Heart left ventricle (tissue), 13 donors: ENCODE results near the gene UTP14A.

Source experiments
- CTCF ChIP-seq, 12 donors: fragments of 200-600 bp; sonication (generic) in 4 of 12; IDR thresholded peaks; one replicate each; pipeline versions ENCODE4 v1.5.0 to v1.8.0; 2018 to 2022; ENCODE audit warnings: antibody characterized with exemption in 12 of 12, mild to moderate bottlenecking in 5 of 12
- POLR2A ChIP-seq, 2 donors: fragments of 450-650 bp; IDR thresholded peaks; one replicate each; pipeline ENCODE4 v1.6.1; 2017; ENCODE audit warnings: antibody characterized with exemption in 2 of 2, mild to moderate bottlenecking in 2 of 2, moderate library complexity in 2 of 2
- donor health status: ischemic (EF 13 %, LVEDD 7.1; RV severe dilation, severe dysfunction).
- donor health status: DM: no; HTN: yes; CAD: no.
- donor health status: DM: no; HTN: no; CAD: no.
- donor health status: ischemic (EF 25% LVEDD 6.9; RV normal size, moderate dysfunction).
- donor health status: ischemic (EF 25% LVEDD 5.7; RV mildly dilated, moderate dysfunction).
- donor health status: ischemic (EF 35%, LVEDD 5.7; RV mildly dilated, moderate dysfunction).
- donor health status: nonischemic (EF 11% LVEDD 7.7; RV severe dilation, severe dysfunction).
- donor health status: DM: yes; HTN: yes; CAD: no.
- donor health status: PGD.
- donor health status: ischemic (EF 29% LVEDD 5.4; RV normal size, mild dysfunction).
- donor health status: nonischemic (EF 23%, LVEDD 6.1; RV moderate dilation, normal function).

GRCh38 chrX:129934461-129934860, 28.5 kb downstream of the UTP14A start:
- TF ChIP-seq CTCF (IDR thresholded peaks at IDR 0.05) (no peak), POLR2A (IDR thresholded peaks at IDR 0.05) (no peak)
